RPMI8226 (cell line): ENCODE results near the gene PRKG1.

Experiments
- DNase-seq: peaks from one replicate; pipeline ENCODE4 v3.0.0-alpha.2; 2015

The PRKG1 gene

DNA sequence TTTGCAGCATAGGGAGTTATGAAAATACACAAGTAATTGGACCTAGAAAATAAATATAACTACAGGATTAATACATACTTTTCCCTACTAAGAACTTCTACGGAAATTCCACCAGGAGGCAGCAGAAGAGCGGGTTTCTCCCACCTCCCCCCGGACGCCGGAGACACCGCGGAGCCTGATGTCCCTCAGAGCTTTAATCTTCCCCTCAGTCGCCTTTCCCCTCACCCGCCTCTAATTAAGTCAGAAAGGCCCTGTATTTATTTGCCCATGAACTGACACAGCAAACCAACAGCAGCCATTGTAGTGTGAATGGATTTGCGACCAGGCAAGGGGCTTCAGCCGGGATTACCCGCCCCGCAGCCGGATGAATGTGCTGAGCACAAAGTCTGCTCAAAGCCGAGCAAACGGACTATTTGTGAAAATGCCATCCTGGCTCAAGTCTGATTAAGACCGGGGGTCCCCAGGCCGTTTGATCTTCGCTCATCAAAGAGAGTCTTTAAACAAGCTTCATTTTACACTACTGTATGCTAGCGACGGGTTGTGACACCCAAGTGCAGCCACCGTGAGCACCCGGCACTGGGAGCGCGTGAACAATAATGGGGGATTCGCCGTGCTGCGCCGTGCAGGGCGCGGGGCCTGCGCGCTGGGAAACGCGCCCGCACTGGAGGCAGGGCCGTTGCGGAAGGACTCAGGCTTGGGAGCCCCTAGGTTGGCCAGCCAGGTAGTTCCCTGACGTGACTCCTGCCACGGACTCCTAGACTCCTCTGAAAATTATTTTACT, 1234.2 kb downstream of the PRKG1 start:
- DNase-seq = peak; percentile 24

DNA sequence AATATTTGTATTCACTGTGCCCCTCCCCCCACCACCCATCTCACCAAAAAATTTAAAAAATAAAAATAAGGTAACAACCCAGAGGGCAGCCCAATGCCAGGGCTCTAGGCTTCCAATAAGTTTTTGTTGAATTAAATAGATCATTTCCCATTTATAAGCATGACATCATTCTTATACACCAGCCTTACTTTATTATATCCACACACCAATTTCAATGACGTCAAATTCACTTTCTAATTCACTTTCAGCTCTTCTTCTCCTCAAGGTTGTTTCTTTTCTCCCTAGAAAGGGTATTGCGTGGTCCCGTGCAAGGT, 1238.6 kb downstream of the PRKG1 start:
- DNase-seq = no peak

DNA sequence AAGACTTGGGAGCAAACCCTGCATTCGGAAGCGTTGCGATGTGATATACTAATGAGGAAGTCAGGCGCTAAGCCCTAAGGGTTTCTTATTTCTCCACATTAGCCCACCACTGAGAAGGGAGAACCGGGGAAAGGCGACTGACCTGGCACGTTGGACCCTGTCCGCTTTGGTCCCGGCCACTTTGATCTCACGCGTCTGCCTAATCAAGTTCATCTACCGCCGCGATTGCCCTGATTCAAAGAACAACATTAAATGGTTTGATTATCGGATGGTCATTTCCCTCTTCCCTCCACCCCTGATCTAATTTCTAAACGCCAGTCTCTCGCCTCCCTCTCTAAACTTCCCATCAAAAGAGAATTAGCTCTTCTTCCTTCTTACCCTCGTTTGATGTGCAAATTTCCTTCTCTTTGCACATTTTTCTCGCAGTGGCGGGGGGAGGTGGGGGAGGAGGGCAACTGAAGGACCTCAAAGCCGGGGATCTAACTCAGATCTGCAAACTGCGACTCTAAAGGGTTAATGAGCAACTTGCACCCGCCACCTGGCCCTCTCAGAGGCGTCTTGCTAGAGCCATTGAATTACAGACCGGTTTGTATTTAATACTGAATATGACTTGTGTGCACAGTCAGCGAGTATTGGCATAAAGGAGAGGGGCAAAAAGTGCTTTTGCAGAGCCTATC, 1239.1 kb downstream of the PRKG1 start:
- DNase-seq = no peak

DNA sequence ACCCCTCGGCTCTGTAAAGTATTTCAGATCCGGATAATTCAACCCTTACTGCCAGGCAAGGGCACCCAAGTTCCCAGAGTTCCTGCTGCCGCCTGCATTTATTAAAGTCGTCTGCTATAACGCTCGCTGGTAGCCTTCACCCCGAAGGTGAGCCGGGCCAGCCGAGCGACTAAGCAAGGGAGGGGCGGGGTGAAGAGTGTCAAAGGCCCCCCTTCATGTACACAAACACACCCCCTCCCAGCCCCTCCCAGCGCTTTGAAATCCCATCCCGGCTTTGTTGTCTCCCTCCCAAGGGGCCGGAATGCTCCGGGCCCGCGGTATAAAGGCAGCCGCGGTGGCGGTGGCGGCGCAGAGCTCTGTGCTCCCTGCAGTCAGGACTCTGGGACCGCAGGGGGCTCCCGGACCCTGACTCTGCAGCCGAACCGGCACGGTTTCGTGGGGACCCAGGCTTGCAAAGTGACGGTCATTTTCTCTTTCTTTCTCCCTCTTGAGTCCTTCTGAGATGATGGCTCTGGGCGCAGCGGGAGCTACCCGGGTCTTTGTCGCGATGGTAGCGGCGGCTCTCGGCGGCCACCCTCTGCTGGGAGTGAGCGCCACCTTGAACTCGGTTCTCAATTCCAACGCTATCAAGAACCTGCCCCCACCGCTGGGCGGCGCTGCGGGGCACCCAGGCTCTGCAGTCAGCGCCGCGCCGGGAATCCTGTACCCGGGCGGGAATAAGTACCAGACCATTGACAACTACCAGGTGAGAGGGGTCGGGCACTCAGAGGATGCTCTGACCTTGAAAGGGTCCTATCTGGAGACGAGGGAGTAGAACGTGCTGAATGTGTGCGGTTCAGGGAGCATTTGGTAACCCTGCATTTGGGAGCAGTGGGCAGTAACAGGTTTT, 1239.9 kb downstream of the PRKG1 start, which contains the start of gene DKK1:
DKK1 (plus strand) TSS at position 349 of the 889 bp plus-strand sequence; CDS start at position 503, 154 bp downstream.
- DNase-seq = peak; percentile 44

DNA sequence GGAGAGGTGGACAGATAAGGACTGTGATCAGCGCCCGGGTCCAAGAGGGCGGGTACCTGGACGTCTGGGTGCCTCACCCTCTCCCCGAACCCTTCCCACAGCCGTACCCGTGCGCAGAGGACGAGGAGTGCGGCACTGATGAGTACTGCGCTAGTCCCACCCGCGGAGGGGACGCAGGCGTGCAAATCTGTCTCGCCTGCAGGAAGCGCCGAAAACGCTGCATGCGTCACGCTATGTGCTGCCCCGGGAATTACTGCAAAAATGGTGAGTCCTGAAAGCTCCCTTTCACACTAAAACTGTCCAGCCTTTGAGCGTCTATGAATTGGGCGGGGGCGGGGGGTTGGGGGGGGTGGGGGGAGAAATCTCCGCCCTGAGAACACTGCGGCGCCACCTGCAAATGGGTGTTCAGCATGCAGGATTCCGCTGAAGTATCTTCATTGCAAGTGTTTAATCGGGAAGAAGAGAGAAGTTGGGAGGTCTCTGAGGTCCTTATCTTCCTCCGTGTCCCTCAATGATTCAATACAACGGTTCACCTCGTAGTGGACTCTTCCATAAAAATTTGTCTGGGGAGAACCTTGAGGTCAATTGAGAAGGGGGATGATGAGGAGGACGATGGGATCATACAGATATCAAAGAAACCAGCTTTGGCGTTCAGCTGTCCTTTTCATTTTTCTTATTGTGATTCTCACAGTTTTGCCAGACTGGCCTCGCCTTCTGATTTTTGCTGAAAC, 1240.7 kb downstream of the PRKG1 start:
- DNase-seq = no peak

DNA sequence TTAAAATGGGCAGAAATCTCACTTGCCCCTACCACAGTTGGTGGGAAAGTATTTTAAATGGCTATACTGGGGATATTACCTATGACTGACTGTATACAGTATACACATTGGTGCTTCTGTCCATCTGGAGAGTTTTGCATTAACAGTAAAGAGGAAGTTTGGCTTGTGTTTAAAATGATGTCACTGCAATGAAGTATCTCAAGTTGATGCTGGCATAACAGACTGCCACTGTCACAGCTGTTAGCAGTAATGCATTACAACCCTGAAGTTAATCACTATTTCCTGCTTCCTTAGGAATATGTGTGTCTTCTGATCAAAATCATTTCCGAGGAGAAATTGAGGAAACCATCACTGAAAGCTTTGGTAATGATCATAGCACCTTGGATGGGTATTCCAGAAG, 1241.7 kb downstream of the PRKG1 start:
- no peak for DNase-seq

DNA sequence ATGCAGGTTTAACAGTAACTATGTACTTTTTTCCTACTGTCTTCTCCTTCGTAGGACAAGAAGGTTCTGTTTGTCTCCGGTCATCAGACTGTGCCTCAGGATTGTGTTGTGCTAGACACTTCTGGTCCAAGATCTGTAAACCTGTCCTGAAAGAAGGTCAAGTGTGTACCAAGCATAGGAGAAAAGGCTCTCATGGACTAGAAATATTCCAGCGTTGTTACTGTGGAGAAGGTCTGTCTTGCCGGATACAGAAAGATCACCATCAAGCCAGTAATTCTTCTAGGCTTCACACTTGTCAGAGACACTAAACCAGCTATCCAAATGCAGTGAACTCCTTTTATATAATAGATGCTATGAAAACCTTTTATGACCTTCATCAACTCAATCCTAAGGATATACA, 1242.2 kb downstream of the PRKG1 start:
- DNase-seq = no peak

DNA sequence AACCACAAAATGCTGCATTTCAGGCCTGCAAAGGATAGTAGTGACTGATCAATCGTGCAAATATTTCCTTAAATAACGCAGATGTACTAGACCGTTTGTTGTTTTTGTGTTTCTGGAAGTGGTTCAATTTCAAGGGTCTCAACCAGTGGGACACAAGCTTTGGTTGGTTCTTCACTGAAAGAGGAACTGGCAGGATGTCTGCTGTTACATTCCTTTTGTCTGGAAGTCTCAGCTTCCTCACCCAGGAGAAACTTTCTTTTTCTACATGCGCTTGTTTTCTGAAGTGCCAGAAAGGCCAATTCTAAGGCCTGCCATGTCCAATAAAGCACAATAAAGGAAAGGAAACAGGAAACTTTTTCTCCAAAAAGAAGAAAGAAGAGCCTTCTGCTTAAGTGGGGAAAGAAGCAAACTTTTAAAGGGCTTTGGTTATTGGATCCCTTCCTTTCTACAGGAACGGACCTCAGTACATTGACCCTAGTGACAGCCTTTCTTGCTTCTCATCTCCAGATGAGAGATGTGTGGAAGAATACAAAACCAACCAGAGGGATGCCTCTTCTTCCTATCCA, 1243.9 kb downstream of the PRKG1 start:
- DNase-seq = no peak

DNA sequence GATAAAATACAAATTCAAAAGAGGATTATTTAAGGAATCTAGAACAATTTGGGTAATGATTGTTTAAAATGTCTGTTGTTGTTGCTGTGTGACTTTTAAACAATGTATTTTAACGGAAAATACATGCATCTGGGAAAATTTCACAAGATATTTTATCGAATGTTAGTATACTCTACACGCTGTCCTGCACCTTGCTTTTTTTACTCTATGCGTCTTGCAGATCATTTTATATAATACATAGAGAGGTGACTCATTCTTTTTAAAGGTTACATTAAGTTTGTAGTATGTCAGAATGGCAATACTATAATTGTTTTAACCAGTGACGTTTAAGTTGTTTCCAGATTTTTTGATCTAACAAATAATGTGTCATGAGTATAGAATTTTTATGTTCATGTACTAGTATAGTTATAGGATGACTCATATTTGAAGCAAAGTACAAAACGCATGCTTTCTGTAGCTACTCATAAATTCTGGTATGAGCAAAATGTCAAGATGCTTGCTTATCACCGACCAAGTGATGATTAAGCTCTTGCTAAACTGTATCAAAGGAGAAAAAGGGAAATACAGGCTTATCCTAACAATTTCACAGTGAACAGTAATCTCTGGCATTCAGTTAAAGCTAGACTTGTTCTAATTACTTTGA, 1244.7 kb downstream of the PRKG1 start:
- DNase-seq = no peak

DNA sequence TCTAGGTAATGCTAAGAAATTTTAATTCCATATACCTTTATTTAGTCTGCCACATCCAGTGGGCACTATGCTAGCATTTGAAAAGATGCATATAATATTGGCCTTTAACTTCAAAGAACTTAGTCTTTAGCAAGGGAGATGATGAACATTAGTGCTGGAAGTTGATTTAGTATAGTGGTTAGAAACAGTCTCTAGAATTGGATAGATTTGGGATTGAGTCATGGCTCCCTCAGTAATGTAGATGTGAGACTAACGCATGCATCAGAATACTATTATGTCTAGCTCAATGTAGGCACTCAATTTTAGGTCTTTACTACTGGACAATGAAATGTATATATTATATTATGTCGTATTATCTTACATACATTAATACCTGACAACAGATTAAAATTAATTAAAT, 1245.6 kb downstream of the PRKG1 start:
- no peak for DNase-seq

DNA sequence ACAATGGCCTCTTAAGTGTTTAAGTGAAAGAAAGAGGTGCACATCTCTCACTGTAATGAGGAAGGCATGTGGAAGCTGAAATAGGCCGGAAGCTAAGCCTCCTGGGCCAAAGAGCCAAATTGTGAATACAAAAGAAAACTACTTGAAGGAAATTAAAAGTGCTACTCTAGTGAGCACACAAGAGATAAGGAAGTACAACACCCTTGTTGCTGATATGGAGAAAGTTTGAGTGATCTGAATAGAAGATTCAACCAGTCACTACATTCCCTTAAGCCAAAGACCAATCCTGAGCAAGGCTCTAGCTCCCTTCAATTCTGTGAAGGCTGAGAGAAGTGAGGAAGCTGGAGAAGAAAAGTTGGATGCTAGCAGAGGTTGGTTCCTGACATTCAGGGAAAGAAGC, 1248.0 kb downstream of the PRKG1 start:
- DNase-seq = no peak

DNA sequence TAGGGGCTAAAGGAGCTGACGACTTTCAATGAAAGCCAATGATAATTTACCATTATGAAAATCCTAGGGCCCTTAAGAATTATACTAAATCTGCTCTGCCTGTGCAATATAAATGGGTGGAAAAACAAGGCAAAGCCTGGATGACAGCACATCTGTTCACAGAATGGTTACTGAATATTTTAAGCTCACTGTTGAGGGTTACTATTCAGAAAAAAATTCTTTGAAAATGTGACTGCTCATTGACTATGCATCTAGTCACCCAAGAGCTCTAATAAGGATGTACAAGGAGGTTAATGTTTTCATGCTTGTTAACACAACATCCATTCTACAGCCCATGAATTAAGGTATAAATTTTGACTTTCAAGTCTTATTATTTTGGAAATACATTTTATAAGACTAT, 1248.6 kb downstream of the PRKG1 start:
- no peak for DNase-seq

DNA sequence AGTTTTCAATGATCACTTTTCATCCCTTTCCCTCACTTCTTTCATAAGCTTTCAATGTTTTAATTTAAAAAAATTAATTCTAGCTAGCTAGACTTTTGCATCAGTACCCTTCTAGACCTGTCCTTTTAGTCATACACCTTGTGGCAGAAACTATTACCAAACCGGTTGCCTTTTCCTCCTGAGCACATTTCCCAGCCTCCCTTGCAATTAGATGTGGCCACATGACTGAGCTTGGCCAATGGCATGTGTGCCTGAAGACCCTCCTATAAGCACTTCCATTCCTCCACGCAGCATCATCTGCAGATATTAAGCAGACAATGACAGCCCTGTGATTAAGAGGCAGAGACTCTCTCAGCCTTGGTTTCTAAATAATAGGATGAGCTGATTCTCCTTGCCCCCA, 1252.1 kb downstream of the PRKG1 start:
- no peak for DNase-seq

DNA sequence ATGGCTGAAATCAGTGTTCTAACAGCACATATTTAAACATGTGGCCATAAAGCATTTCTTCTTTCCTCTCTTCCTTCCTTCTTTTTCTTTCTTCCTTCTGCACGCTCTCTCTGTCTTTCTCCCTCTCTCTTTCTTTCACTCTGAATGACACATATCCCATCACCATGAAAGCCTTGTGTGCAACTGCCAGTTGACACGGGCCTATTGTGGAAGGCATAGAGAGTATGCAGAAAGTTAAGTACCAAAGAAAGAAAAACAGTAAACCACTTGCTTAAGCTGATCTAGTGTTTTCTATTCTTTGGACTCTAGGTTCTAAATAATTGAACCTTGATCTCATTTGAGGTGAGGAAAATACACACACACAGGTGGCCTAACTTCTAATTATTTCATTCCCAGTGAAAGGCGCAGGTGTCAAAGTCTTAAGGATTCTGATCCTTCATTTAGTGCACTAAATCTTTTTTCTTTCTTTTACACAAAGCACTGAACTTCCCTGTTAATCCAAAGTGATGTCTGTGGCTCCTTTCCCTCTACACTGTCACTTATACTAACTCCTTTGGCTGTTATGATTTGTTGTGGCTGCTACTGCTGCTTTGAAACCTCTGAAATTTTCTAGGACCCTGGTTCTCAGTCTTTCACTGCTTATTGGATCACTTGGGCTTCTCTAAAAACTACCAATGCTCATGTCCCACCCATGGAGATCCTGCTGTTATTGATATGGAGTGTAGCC, 1257.5 kb downstream of the PRKG1 start:
- no peak for DNase-seq

DNA sequence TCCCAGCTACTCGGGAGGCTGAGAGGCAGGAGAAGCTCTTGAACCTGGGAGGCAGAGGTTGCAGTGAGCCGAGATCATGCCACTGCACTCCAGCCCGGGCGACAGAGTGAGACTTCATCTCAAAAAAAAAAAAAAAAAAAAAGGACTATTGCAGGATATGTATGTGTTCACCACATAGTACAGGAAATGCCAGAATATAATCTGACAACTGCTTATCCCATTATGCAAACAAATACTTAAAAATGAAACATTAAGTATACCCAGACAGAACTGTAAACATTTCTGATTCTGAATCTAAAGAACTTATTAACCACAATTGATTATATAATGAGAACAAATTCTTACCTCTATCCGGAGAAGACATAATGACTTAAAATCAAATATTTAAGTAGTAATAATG, 1258.5 kb downstream of the PRKG1 start:
- no peak for DNase-seq

DNA sequence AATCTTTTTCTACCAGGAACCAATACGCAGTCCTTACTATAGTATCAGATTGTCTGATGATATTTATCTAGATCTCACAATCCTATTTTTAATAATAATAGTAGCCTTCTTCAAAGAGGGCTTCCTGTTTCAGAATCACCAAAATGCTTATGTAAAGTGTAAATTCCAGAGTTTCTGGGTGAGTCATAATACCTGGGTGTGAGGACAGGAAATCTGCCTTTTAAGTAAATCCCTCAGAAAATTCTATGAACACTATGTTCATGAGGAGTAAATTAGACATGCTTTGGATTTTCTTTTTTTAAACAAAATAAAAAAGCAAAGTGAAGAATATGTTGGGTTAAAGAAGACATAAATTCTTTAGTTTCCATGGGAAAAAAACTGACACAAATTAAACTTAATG, 1260.3 kb downstream of the PRKG1 start:
- DNase-seq = no peak

DNA sequence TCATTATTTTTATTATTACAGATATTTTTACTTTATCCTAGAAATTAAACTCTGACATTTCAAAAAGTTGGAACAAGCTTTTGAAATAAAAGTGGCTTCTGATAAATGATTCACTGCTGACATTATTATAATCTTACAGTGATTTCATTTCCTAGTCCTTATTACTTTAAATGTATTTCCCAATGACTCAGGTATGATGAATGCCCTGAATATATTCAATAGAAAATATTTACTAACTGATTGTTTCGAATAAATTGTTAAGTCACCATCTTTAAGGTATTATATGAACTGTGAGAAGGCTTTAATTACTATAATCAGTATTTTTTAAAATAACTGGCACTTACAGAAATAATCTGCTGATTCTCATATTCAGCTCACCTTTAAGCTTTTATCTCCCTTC, 1261.4 kb downstream of the PRKG1 start:
- DNase-seq = no peak

DNA sequence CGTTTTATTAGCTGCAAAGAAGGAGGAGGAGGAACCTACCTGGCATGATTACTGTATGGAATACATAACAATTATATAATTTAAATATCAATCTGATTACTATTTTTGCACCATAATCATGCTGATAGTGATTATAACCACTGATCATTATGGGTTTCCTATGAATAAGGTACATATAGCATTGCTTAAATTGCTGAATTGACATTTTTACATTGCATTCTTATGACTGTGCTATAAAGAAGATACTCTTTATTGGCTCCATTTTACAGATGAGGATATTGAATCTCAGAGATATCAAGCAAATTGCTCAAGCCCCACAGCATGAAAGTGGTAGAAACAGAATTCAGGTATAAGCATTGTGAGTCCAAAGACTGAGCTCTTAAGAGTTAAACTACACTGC, 1262.9 kb downstream of the PRKG1 start:
- no peak for DNase-seq

DNA sequence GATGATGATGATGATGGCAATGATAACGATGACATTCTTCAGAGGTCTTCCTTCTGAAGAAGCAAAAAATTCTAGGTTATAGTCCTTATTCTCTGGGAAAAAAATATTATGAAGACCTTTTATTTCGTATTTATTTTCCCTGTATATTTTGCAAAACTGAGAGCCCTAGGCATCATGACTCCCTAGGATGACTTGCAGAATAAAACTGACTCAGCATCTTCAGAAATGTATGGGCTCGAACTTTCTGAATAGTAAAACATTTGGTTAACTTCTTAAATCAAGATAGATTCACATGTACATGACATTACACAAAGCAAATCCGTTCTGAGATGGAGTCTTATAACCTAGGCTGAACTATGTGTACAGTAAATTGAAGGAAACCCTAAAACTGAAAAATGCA, 1269.2 kb downstream of the PRKG1 start:
- no peak for DNase-seq

DNA sequence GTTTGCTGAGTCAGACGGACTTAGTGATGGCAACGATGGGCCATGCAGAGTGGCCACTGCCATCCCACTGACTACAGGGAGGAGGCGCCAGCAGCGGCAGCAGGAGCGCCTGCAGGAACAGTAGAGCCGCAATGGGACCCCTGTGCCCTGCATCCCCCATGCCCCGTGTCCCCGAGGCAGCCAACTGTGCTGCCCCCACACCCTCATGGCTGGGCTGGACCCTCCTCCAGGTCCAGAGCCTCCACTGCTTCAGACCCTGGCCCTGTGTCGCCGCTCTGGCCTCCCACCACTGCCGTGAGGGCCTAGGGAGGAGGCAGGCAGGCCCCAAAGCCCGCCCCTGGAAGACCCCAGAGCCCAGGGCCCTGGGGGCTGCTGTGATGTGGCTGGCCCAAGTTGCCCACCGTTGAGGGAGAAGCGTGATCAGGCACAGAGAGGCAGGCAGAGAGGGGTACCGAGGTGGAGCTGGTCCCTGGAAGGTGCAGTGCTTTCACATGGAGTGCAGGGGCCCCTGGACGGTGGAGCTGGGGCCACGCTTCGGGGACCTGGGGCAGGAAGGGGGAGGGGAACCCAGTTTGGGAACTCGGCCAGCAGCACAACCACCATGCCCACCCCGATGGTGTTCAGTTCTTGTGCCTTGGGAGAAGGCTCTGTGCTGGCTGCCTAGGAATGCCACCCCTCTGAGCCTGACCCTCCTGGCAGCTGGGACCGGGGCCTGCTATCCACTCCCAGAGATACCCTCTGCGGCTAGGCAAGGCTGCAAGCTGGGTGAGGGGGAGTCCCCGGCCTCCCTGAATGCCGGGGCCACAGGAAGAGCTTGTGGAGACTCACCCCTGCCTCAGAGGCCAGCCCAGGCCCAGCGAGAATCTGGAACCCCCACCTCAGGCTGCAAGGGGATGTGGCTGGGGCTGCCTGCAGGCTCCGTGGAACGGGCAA, 1272.4 kb downstream of the PRKG1 start:
- no peak for DNase-seq
